ENCODE data around the gene TMCC3.

Gene TMCC3

GRCh38 chr12:94674051-94674451 lies 23.7 kb upstream of the TMCC3 start:
- no peak for DNase-seq
- H3K4me3 ChIP-seq (ENCODE audit: insufficient read depth, low read depth, low read length, poor library complexity, severe bottlenecking) = no peak overlapping the region
- H3K27ac ChIP-seq (ENCODE audit: insufficient read depth, low read length, poor library complexity, severe bottlenecking) = no peak overlapping the region
- no peaks in the 10 kb centered on the region for H3K4me1 ChIP-seq (ENCODE audit: control insufficient read depth, insufficient read depth, low read length, poor library complexity, severe bottlenecking)
- H3K27me3 ChIP-seq (replicated peaks; ENCODE audit: control insufficient read depth, insufficient read depth, low read length, poor library complexity, severe bottlenecking) = no peaks in the 10 kb centered on the region
- H3K36me3 ChIP-seq (ENCODE audit: control insufficient read depth, insufficient read depth, low read length) = no peaks in the 10 kb centered on the region
- H3K9me3 ChIP-seq (ENCODE audit: control insufficient read depth, low read length) = no peaks in the 10 kb centered on the region

- no peaks in the 10 kb centered on the region for H3K27me3 ChIP-seq (replicated peaks; ENCODE audit: control insufficient read depth, insufficient read depth, low read length, poor library complexity, severe bottlenecking)
- no peaks in the 10 kb centered on the region for H3K9me3 ChIP-seq (ENCODE audit: control insufficient read depth, low read length)
- H3K4me1 ChIP-seq (ENCODE audit: control insufficient read depth, insufficient read depth, low read length, poor library complexity, severe bottlenecking) = no peaks in the 10 kb centered on the region
- H3K27ac ChIP-seq (ENCODE audit: insufficient read depth, low read length, poor library complexity, severe bottlenecking) = no peak overlapping the region
- no peak for DNase-seq
- H3K4me3 ChIP-seq (ENCODE audit: insufficient read depth, low read depth, low read length, poor library complexity, severe bottlenecking) = no peak overlapping the region
- no peaks in the 10 kb centered on the region for H3K36me3 ChIP-seq (ENCODE audit: control insufficient read depth, insufficient read depth, low read length)
Measured at GRCh38 chr12:94673496-94673895, 23.1 kb upstream of the TMCC3 start.

GRCh38 chr12:94671917-94672316 lies 21.6 kb upstream of the TMCC3 start:
- Histone ChIP-seq H3K27ac (ENCODE audit: insufficient read depth, low read length, poor library complexity, severe bottlenecking) (no peak overlapping the region), H3K4me3 (ENCODE audit: insufficient read depth, low read depth, low read length, poor library complexity, severe bottlenecking) (no peak overlapping the region), H3K4me1 (ENCODE audit: control insufficient read depth, insufficient read depth, low read length, poor library complexity, severe bottlenecking) (no peaks in the 10 kb centered on the region), H3K9me3 (ENCODE audit: control insufficient read depth, low read length) (no peaks in the 10 kb centered on the region), H3K27me3 (replicated peaks; ENCODE audit: control insufficient read depth, insufficient read depth, low read length, poor library complexity, severe bottlenecking) (no peaks in the 10 kb centered on the region), H3K36me3 (ENCODE audit: control insufficient read depth, insufficient read depth, low read length) (no peaks in the 10 kb centered on the region)
- no peak for DNase-seq

GRCh38 chr12:94670898-94671297 lies 20.5 kb upstream of the TMCC3 start:
- no peak overlapping the region for H3K27ac ChIP-seq (ENCODE audit: insufficient read depth, low read length, poor library complexity, severe bottlenecking)
- no peak overlapping the region for H3K4me3 ChIP-seq (ENCODE audit: insufficient read depth, low read depth, low read length, poor library complexity, severe bottlenecking)
- no peak for DNase-seq
- H3K9me3 ChIP-seq (ENCODE audit: control insufficient read depth, low read length) = no peaks in the 10 kb centered on the region
- H3K27me3 ChIP-seq (replicated peaks; ENCODE audit: control insufficient read depth, insufficient read depth, low read length, poor library complexity, severe bottlenecking) = no peaks in the 10 kb centered on the region
- H3K4me1 ChIP-seq (ENCODE audit: control insufficient read depth, insufficient read depth, low read length, poor library complexity, severe bottlenecking) = no peaks in the 10 kb centered on the region
- no peaks in the 10 kb centered on the region for H3K36me3 ChIP-seq (ENCODE audit: control insufficient read depth, insufficient read depth, low read length)

GRCh38 chr12:94670075-94670474 lies 19.7 kb upstream of the TMCC3 start:
- no peak overlapping the region for H3K27ac ChIP-seq (ENCODE audit: insufficient read depth, low read length, poor library complexity, severe bottlenecking)
- no peaks in the 10 kb centered on the region for H3K27me3 ChIP-seq (replicated peaks; ENCODE audit: control insufficient read depth, insufficient read depth, low read length, poor library complexity, severe bottlenecking)
- DNase-seq = no peak
- H3K4me3 ChIP-seq (ENCODE audit: insufficient read depth, low read depth, low read length, poor library complexity, severe bottlenecking) = no peak overlapping the region
- no peaks in the 10 kb centered on the region for H3K4me1 ChIP-seq (ENCODE audit: control insufficient read depth, insufficient read depth, low read length, poor library complexity, severe bottlenecking)
- no peaks in the 10 kb centered on the region for H3K9me3 ChIP-seq (ENCODE audit: control insufficient read depth, low read length)
- no peaks in the 10 kb centered on the region for H3K36me3 ChIP-seq (ENCODE audit: control insufficient read depth, insufficient read depth, low read length)

GRCh38 chr12:94667031-94667540 lies 16.7 kb upstream of the TMCC3 start:
- Histone ChIP-seq H3K4me3 (ENCODE audit: insufficient read depth, low read depth, low read length, poor library complexity, severe bottlenecking) (no peak overlapping the region), H3K36me3 (ENCODE audit: control insufficient read depth, insufficient read depth, low read length) (no peaks in the 10 kb centered on the region), H3K4me1 (ENCODE audit: control insufficient read depth, insufficient read depth, low read length, poor library complexity, severe bottlenecking) (no peaks in the 10 kb centered on the region), H3K9me3 (ENCODE audit: control insufficient read depth, low read length) (no peaks in the 10 kb centered on the region), H3K27ac (ENCODE audit: insufficient read depth, low read length, poor library complexity, severe bottlenecking) (no peak overlapping the region), H3K27me3 (replicated peaks; ENCODE audit: control insufficient read depth, insufficient read depth, low read length, poor library complexity, severe bottlenecking) (no peaks in the 10 kb centered on the region)
- DNase-seq = no peak

- H3K9me3 ChIP-seq (ENCODE audit: control insufficient read depth, low read length) = no peaks in the 10 kb centered on the region
- H3K27ac ChIP-seq (ENCODE audit: insufficient read depth, low read length, poor library complexity, severe bottlenecking) = no peak overlapping the region
- DNase-seq = no peak
- H3K4me1 ChIP-seq (ENCODE audit: control insufficient read depth, insufficient read depth, low read length, poor library complexity, severe bottlenecking) = no peaks in the 10 kb centered on the region
- no peaks in the 10 kb centered on the region for H3K27me3 ChIP-seq (replicated peaks; ENCODE audit: control insufficient read depth, insufficient read depth, low read length, poor library complexity, severe bottlenecking)
- no peaks in the 10 kb centered on the region for H3K36me3 ChIP-seq (ENCODE audit: control insufficient read depth, insufficient read depth, low read length)
- H3K4me3 ChIP-seq (ENCODE audit: insufficient read depth, low read depth, low read length, poor library complexity, severe bottlenecking) = no peak overlapping the region
Measured at GRCh38 chr12:94666158-94666557, 15.8 kb upstream of the TMCC3 start.

- H3K4me1 ChIP-seq (ENCODE audit: control insufficient read depth, insufficient read depth, low read length, poor library complexity, severe bottlenecking) = no peaks in the 10 kb centered on the region
- no peak for DNase-seq
Measured at GRCh38 chr12:94663702-94664101, 13.3 kb upstream of the TMCC3 start.

GRCh38 chr12:94663071-94663470 lies 12.7 kb upstream of the TMCC3 start:
- no peaks in the 10 kb centered on the region for H3K4me1 ChIP-seq (ENCODE audit: control insufficient read depth, insufficient read depth, low read length, poor library complexity, severe bottlenecking)
- no peaks in the 10 kb centered on the region for H3K9me3 ChIP-seq (ENCODE audit: control insufficient read depth, low read length)
- H3K27ac ChIP-seq (ENCODE audit: insufficient read depth, low read length, poor library complexity, severe bottlenecking) = no peak overlapping the region
- H3K4me3 ChIP-seq (ENCODE audit: insufficient read depth, low read depth, low read length, poor library complexity, severe bottlenecking) = no peak overlapping the region
- H3K36me3 ChIP-seq (ENCODE audit: control insufficient read depth, insufficient read depth, low read length) = no peaks in the 10 kb centered on the region
- H3K27me3 ChIP-seq (replicated peaks; ENCODE audit: control insufficient read depth, insufficient read depth, low read length, poor library complexity, severe bottlenecking) = no peaks in the 10 kb centered on the region
- no peak for DNase-seq

More at GRCh38 chr12:94663702-94664101, 13.3 kb upstream of the TMCC3 start:
- Histone ChIP-seq H3K36me3 (ENCODE audit: control insufficient read depth, insufficient read depth, low read length) (no peaks in the 10 kb centered on the region), H3K27me3 (replicated peaks; ENCODE audit: control insufficient read depth, insufficient read depth, low read length, poor library complexity, severe bottlenecking) (no peaks in the 10 kb centered on the region), H3K27ac (ENCODE audit: insufficient read depth, low read length, poor library complexity, severe bottlenecking) (no peak overlapping the region), H3K4me3 (ENCODE audit: insufficient read depth, low read depth, low read length, poor library complexity, severe bottlenecking) (no peak overlapping the region), H3K9me3 (ENCODE audit: control insufficient read depth, low read length) (no peaks in the 10 kb centered on the region)

- H3K4me1 ChIP-seq (ENCODE audit: control insufficient read depth, insufficient read depth, low read length, poor library complexity, severe bottlenecking) = no peaks in the 10 kb centered on the region
- H3K27me3 ChIP-seq (replicated peaks; ENCODE audit: control insufficient read depth, insufficient read depth, low read length, poor library complexity, severe bottlenecking) = no peaks in the 10 kb centered on the region
- H3K4me3 ChIP-seq (ENCODE audit: insufficient read depth, low read depth, low read length, poor library complexity, severe bottlenecking) = no peak overlapping the region
- H3K27ac ChIP-seq (ENCODE audit: insufficient read depth, low read length, poor library complexity, severe bottlenecking) = no peak overlapping the region
- no peaks in the 10 kb centered on the region for H3K36me3 ChIP-seq (ENCODE audit: control insufficient read depth, insufficient read depth, low read length)
- no peak for DNase-seq
- no peaks in the 10 kb centered on the region for H3K9me3 ChIP-seq (ENCODE audit: control insufficient read depth, low read length)
Measured at GRCh38 chr12:94660436-94660835, 10.1 kb upstream of the TMCC3 start.

Data from effector memory CD4-positive, alpha-beta T cell (primary cell).